PC-3 (cell line): Measurements from ENCODE around the gene CCDC190. TPM values are rescaled to one million over a fixed set of nuclear protein-coding genes. Genes with fewer than 3 reads are reported as not detected.
A peak's percentile ranks its signal among the peaks of the same experiment; 100 is the strongest.

Experiments used
- ATAC-seq: fragments of 200-7000 bp; cut with Tn5 transposase; 2 replicates; pipeline ENCODE4 v1.9.1; 2020; ENCODE audit warnings: mild to moderate bottlenecking, moderate library complexity
- BruUV-seq: library from RNA; stranded (reverse); fragments of 400-500 nt; replicated peaks from 2 replicates; lab custom pipeline; 2021; lab: Mats Ljungman, UMichigan
- CTCF ChIA-PET: fragments of 300-600 bp; sonication (Branson Sonifier 250); formaldehyde crosslinking; loops from one replicate; lab custom pipeline; 2022; ENCODE audit warnings: antibody characterized with exemption; lab: Charles Lee
- POLR2A ChIA-PET: fragments of 300-600 bp; sonication (Branson Sonifier 250); formaldehyde crosslinking; loops from one replicate; lab custom pipeline; 2022; ENCODE audit warnings: antibody characterized with exemption; ENCODE audit not compliant: unreplicated experiment; lab: Charles Lee
- DNase-seq: peaks from one replicate; pipeline ENCODE4 v3.0.0-alpha.2; 2015
- H2AFZ ChIP-seq: fragments of 300-600 bp; sonication (generic); 2 replicates; pipeline ENCODE4 v1.6.0; 2016; ENCODE audit warnings: antibody characterized with exemption, low read length
- H3F3A ChIP-seq: fragments of 300-600 bp; sonication (generic); one replicate; pipeline ENCODE4 v1.6.0; 2017; ENCODE audit warnings: antibody characterized with exemption, low read length, control low read depth, mild to moderate bottlenecking; ENCODE audit not compliant: unreplicated experiment
- H3K27ac ChIP-seq: fragments of 300-600 bp; sonication (generic); 2 replicates; pipeline ENCODE4 v1.5.1; 2016; ENCODE audit warnings: mild to moderate bottlenecking, low read length
- H3K27me3 ChIP-seq: fragments of 300-600 bp; sonication (generic); 2 replicates; pipeline ENCODE4 v1.6.1; 2016; ENCODE audit warnings: low read length, mixed read lengths
- H3K36me3 ChIP-seq: fragments of 300-600 bp; sonication (generic); 2 replicates; pipeline ENCODE4 v1.6.1; 2016; ENCODE audit warnings: low read depth, mixed run types, low read length, mixed read lengths
- H3K4me1 ChIP-seq: fragments of 300-600 bp; sonication (generic); 2 replicates; pipeline ENCODE4 v1.5.1; 2016; ENCODE audit warnings: low read length; ENCODE audit not compliant: insufficient read depth
- H3K4me2 ChIP-seq: fragments of 300-600 bp; sonication (generic); 2 replicates; pipeline ENCODE4 v1.6.0; 2016; ENCODE audit warnings: low read length
- H3K4me3 ChIP-seq: fragments of 300-600 bp; sonication (generic); 2 replicates; pipeline ENCODE4 v1.5.1; 2016; ENCODE audit warnings: mild to moderate bottlenecking, low read length, mixed read lengths
- H3K79me2 ChIP-seq: fragments of 300-600 bp; sonication (generic); 2 replicates; pipeline ENCODE4 v1.6.1; 2017; ENCODE audit warnings: low read length, mixed read lengths
- H3K9ac ChIP-seq: fragments of 300-600 bp; sonication (generic); 2 replicates; pipeline ENCODE4 v1.6.0; 2016; ENCODE audit warnings: mild to moderate bottlenecking, low read length
- H3K9me2 ChIP-seq: fragments of 300-600 bp; sonication (generic); replicated peaks from 2 replicates; pipeline ENCODE4 v1.6.1; 2016; ENCODE audit warnings: mixed run types, low read length, mixed read lengths
- H3K9me3 ChIP-seq: fragments of 300-600 bp; sonication (generic); 2 replicates; pipeline ENCODE4 v1.6.1; 2016; ENCODE audit warnings: low read length, mixed read lengths
- H4K20me1 ChIP-seq: fragments of 300-600 bp; sonication (generic); 2 replicates; pipeline ENCODE4 v1.6.1; 2016; ENCODE audit warnings: low read length, mixed read lengths
- CTCF ChIP-seq: fragments of 300-600 bp; sonication (generic); conservative IDR thresholded peaks from 2 replicates; pipeline ENCODE4 v1.5.1; 2017; ENCODE audit warnings: antibody characterized with exemption, low read depth, mild to moderate bottlenecking, low read length
- EZH2 ChIP-seq: fragments of 300-600 bp; sonication (generic); IDR thresholded peaks from one replicate; pipeline ENCODE4 v1.6.1; 2017; ENCODE audit warnings: antibody characterized with exemption, mild to moderate bottlenecking, low read length; ENCODE audit not compliant: unreplicated experiment
- EZH2phosphoT487 ChIP-seq: fragments of 300-600 bp; sonication (generic); IDR thresholded peaks from 2 replicates; pipeline ENCODE4 v1.6.1; 2018; ENCODE audit warnings: mild to moderate bottlenecking, antibody characterized with exemption, low read length, borderline replicate concordance
- intact Hi-C: fragments of 100-400 bp; cut with micrococcal nuclease; formaldehyde crosslinking; loops from 2 replicates; pipeline ENCODE4 v1.9.0; 2023
- total RNA-seq: library from RNA; depleted of rRNA; stranded (reverse); fragments of >200 nt; gene quantifications from 2 replicates; pipeline ENCODE4 v1.2.3, GENCODE V29; 2014

CCDC190 gene
- total RNA-seq, 1 experiment from 2014 or later: 0.62 TPM

- peak overlapping the region; percentile 65 for H3K4me2 ChIP-seq
- POLR2A ChIA-PET: interaction anchor here (0.5 kb wide), 2 partner anchors 18 to 83 kb away, joined by 3 to 8 read pairs; no protein-coding TSS in a partner anchor
- TF ChIP-seq CTCF: no peak
- TF ChIP-seq EZH2phosphoT487: no peak
- TF ChIP-seq EZH2: no peak
- H3K9ac ChIP-seq: peak overlapping the region; percentile 66
- peak; percentile 82 for ATAC-seq
- H3K9me2 ChIP-seq: no peaks in the 10 kb centered on the region
- no TSS peak for BruUV-seq
- no peaks in the 10 kb centered on the region for H3K79me2 ChIP-seq
- DNase-seq: peak; percentile 92
- peak overlapping the region; percentile 3; the same call in 1 of the 2 replicates for H3K4me3 ChIP-seq
- H4K20me1 ChIP-seq: no peaks in the 10 kb centered on the region
- CTCF ChIA-PET: interaction anchor here (0.6 to 1.1 kb wide), 4 partner anchors 9 to 164 kb away, joined by 3 to 4 read pairs (median 4); partner anchors contain the start of gene RGS4
- no peaks in the 10 kb centered on the region for H3K27me3 ChIP-seq
- H3F3A ChIP-seq: peaks cover 3% of the 10 kb centered on the region
- H2AFZ ChIP-seq: no peak overlapping the region
- H3K9me3 ChIP-seq: no peaks in the 10 kb centered on the region
- H3K36me3 ChIP-seq: no peaks in the 10 kb centered on the region
- intact Hi-C loops: loop anchor here (1.0 to 5.0 kb wide), 2 partner anchors 33 to 49 kb away; no protein-coding TSS in a partner anchor
- peaks cover 55% of the 10 kb centered on the region for H3K4me1 ChIP-seq
- H3K27ac ChIP-seq: peak overlapping the region; percentile 94
These were observed 44.5 kb upstream of the CCDC190 start for GRCh38 chr1:162905174-162906158.

GRCh38 chr1:162904579-162904978 lies 43.6 kb upstream of the CCDC190 start:
- intact Hi-C loops: no loop called here
- no peaks in the 10 kb centered on the region for H3K27me3 ChIP-seq
- no peak overlapping the region; the same call in 1 of the 2 replicates for H3K4me2 ChIP-seq
- ATAC-seq (no peak), DNase-seq (no peak)
- peaks cover 61% of the 10 kb centered on the region for H3K4me1 ChIP-seq
- no peaks in the 10 kb centered on the region for H3K9me3 ChIP-seq
- no peaks in the 10 kb centered on the region for H3K9me2 ChIP-seq
- TF ChIP-seq EZH2phosphoT487: no peak
- no peak for TF ChIP-seq EZH2
- TF ChIP-seq CTCF: no peak
- no peaks in the 10 kb centered on the region for H3K36me3 ChIP-seq
- H2AFZ ChIP-seq: no peak overlapping the region
- H3K9ac ChIP-seq: no peak overlapping the region
- no peak overlapping the region for H3K27ac ChIP-seq
- no peaks in the 10 kb centered on the region for H3K79me2 ChIP-seq
- H3F3A ChIP-seq: peaks cover 3% of the 10 kb centered on the region
- ChIA-PET POLR2A (no interaction called here), CTCF (interaction anchor here (0.5 kb wide), 1 partner anchor 30 kb away, joined by 6 read pairs; no protein-coding TSS in a partner anchor)
- H4K20me1 ChIP-seq: no peaks in the 10 kb centered on the region
- H3K4me3 ChIP-seq: no peak overlapping the region
- BruUV-seq: no TSS peak
